Stimulated activated CD8-positive, alpha-beta memory T cell treated with anti-CD3 and anti-CD28 coated beads, Interleukin-15, amount 100 ng/mL, for 48 hours (primary cell): Measurements from ENCODE around the gene P2RY8.
"Not testable (repeated sequence)": the region's sequence is repeated elsewhere in the genome, so short reads cannot be mapped to it uniquely, and the experiment has no call there.

Experiments used
- DNase-seq, 2 donors: peaks; one replicate each; pipeline ENCODE4 v3.0.0-alpha.2; 2020; ENCODE audit warnings: low read depth in 2 of 2

The P2RY8 gene

GRCh38 chrX:1520350-1520749 is 16.6 kb downstream of the P2RY8 start:
- DNase-seq, result no peak

DNA sequence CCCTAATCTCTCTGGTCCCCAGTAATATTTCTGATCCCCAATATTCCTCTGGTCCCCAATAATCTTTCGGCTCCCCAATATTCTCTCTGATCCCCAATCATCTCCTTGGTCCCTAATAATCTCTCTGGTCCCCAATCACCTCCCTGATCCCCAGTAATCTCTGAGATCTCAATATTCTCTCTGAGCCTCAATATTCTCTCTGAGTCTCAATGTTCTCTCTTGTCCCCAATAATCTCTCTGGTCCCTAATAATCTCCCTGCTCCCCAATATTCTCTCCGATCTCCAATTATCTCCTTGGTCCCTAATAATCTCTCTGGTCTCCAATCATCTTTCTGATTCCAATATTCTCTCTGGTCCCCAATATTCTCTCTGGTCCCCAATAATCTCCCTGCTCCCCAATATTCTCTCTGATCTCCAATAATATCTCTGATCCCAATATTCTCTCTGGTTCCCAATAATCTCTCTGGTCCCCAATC is 17.9 kb downstream of the P2RY8 start:
- DNase-seq, result no peak

GRCh38 chrX:1518512-1518911 is 18.5 kb downstream of the P2RY8 start:
- DNase-seq, result no peak

DNA sequence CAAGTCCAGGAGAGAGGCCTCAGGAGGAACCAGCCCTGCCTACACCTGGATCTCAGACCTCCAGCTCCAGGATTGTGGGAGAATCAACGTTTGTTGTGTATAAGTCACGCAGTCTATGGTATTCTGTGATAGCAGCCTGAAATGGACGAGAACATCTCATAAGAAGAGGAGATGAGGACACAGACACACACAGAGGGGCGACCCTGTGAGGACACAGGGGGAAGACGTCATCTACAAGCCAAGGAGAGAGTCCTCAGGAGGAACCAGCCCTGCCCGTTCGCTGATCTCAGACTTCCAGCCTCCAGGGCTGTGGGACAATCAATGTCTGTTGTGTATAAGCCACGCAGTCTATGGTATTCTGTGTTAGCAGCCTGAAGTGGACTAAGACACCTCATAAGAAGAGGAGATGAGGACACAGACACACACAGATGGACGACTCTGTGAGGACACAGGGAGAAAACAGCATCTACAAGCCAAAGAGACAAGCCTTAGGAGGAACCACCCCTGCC is 20.3 kb downstream of the P2RY8 start:
- DNase-seq, result no peak

DNA sequence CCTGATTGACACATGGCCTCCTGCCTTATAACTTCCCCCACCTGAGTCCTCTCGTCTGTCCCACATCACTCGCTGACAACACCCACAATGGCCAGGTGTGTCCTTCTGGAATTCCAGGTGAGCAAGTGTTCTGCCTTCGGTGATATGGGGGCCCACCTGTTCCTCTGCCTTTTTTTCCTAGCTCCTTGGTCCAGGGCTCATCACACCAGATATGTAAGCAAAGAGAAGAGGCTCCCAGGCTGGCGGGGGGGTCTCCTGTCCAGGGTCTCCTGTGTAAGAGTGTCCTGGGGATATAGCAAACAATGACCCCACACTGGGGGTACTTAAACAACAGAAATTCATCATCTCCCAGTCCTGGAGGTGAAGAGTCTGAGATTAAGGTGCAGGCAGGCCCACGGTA is 25.2 kb downstream of the P2RY8 start:
- no peak for DNase-seq

GRCh38 chrX:1511150-1511549 is 25.8 kb downstream of the P2RY8 start:
- DNase-seq, result no peak

DNA sequence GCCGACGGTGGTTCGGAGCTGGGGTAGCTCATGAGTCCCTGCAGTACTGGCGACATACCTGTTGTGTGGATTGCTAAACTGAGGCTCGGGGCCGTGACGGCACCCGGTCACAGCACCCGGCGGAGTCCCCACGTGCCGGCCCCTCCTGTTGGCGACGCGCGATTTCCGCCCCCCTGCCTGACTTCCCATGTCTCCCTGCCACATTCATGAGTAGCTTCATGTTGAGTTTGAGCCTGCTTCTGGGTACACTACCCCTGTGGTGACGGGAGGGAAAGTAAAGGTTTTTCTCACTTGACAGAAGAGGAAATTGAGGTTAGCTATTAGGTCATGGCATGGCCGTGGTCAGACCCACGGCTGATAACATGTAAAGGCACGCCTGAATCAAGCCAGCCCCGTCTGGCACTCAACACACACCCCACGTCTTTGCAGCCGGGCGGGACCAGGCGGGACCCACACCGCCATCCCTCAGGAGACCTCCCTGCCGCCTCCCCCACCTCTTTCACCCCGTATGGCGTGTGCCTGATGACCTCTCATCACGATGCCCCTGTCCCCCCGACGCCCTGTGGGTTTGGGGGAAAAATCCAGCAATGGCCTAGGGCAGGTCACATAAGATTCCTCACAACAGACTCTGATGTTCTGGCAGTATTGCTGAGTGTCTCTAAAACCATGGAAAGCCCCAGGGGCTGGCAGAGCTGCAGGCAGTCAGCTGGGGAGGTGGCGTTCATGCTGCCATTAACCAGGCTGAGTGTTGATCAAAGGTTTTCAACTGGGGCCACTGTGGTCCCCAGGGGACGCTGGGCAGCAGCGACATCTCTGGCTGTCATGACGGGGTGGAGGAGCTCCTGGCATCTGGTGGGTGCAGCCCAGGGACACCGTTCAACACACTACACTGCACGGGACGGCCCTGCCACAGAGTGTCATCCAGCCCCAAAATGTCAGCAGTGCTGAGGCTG is 29.2 kb downstream of the P2RY8 start:
- peak in 1 of 2 donors; percentile 27 for DNase-seq

DNA sequence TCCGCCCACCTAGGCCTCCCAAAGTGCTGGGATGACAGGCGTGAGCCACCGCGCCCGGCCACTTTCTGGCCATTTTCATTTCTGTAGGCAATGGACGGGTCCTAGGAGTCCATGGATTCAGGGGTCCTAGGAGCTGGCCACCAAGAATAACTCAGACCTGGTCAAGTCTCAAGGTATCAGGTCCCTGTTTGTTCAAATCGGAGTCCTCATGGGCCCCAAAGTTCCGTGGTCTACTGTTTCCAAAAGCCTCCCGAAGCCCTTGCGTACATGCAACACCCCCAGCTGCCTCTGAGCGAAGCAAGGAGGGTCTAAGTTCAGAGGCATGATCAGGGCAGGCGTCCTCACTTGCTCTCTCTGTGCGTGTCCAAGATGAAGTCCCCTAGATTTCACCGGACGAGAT is 30.1 kb downstream of the P2RY8 start:
- no peak for DNase-seq

GRCh38 chrX:1502853-1503252 is 34.1 kb downstream of the P2RY8 start:
- DNase-seq, result no peak

GRCh38 chrX:1502241-1502640 is 34.7 kb downstream of the P2RY8 start:
- no peak for DNase-seq

- no peak for DNase-seq
These were observed 36.0 kb downstream of the P2RY8 start for GRCh38 chrX:1500701-1501624.

GRCh38 chrX:1496076-1496475 is 40.9 kb downstream of the P2RY8 start:
- no peak for DNase-seq

GRCh38 chrX:1493877-1494510 is 43.0 kb downstream of the P2RY8 start:
- DNase-seq, result no peak

DNA sequence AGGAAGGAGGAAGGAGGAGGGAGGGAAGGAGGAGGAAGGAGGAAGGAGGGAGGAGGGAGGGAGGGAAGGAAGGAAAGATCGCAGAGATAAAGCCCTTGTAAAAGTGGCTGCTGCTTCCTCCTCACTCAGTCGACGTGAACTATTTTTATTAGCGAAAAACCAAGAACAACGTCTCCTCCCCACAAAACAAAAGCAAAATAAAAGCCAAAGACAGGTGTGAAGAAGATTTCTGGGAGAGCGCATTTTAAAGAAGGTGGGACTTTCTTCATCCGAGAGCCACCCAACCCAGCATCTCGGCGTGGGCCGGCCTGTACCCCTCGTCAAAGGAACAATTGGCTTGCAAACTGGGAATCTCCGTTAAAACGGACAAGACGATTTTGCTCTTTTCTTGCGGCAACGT is 43.6 kb downstream of the P2RY8 start:
- no peak for DNase-seq

DNA sequence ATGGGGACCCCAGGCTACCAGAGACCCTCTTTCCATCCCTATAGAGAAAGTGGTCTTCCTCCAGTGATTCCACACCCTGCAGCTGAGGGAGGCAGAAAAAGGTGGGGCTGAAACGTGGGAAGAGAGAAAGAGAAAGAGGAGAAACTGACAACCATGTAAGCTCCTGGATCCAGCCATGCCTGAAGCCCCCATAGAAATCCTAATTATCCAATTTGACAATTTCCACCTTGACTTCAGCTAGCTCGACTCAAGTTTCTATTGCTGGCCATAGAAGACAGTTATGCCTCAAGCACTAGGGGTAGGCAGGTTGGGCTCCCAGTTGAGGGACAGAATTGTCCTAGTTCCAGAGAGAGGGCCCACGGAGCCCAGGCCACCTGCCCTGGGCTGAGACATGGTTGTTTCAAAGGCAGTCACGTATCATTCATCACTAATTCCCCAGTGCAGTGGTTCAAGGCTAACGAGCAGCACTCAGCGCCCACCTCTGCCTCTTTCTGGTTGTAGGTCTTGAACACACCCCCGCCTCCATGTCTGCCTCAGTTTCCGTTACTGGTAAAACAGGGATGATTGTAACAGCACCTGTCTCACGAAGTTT is 44.5 kb downstream of the P2RY8 start:
- no peak for DNase-seq

- peak; percentile 62 for DNase-seq
These were observed 45.1 kb downstream of the P2RY8 start for GRCh38 chrX:1491851-1492349.

- DNase-seq, result not testable (repeated sequence)
These were observed 45.7 kb downstream of the P2RY8 start for GRCh38 chrX:1491248-1491647.

DNA sequence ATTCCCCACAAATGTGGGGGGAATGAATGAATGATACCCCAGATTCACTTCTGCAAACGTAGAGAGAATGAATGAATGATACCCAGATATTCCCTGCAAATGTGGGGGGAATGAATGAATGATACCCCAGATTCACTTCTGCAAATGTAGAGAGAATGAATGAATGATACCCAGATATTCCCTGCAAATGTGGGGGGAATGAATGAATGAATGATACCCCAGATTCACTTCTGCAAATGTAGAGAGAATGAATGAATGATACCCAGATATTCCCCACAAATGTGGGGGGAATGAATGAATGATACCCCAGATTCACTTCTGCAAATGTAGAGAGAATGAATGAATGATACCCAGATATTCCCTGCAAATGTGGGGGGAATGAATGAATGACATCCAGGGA is 46.3 kb downstream of the P2RY8 start:
- not testable (repeated sequence) for DNase-seq

DNA sequence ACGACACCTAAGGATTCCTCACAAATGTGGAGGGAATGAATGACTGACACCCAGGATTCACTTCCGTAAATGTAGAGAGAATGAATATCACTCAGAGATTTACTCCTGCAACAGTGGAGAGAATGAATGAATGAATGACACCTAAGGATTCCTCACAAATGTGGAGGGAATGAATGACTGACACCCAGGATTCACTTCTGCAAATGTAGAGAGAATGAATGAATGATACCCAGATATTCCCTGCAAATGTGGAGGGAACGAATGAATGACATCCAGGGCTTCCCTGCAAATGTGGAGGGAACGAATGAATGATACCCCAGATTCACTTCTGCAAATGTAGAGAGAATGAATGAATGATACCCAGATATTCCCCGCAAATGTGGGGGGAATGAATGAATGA is 47.6 kb downstream of the P2RY8 start:
- DNase-seq, result not testable (repeated sequence)

DNA sequence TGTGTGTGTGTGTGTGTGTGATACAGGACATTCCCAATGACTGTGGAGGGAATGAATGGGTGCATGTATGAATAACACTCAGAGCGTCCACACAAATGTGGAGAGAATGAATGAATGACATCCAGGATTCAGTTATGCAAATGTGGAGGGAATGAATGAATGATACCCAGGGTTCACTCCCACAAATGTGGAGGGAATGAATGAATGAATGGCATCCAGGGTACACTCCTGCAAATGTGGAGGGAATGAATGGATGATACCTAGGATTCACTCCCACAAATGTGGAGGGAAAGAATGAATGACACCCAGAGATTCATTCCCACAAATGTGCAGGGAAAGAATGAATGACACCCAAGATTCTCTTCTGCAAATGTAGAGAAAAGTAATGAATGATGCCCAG is 48.2 kb downstream of the P2RY8 start:
- no peak for DNase-seq

GRCh38 chrX:1488141-1488540 is 48.8 kb downstream of the P2RY8 start:
- DNase-seq, result no peak
